ENCODE results near the gene FLVCR1. TPM values are rescaled to one million over a fixed set of nuclear protein-coding genes. Genes with fewer than 3 reads are reported as not detected.

FLVCR1 gene
- total and polyA plus RNA-seq, 2 donors (not counting 3 experiments of a cell fraction or from before 2014, with no cell fraction given), result 3.2 to 11.9 TPM

- DNase-seq (ENCODE audit: low read depth, low spot score) (no peak), FAIRE-seq (no peak)
- Histone ChIP-seq H3K27me3 (ENCODE audit: control insufficient read depth in 2 of 2, insufficient read depth in 2 of 2, low read length in 2 of 2) (no peaks in the 10 kb centered on the region), H3K36me3 (ENCODE audit: control insufficient read depth in 2 of 2, extremely low read depth in 1 of 2, insufficient read depth in 2 of 2, low read length in 2 of 2) (no peaks in the 10 kb centered on the region), H3K27ac (ENCODE audit: insufficient read depth, low read depth, low read length) (no peak overlapping the region), H3K79me2 (ENCODE audit: control insufficient read depth, insufficient read depth, low read length) (no peaks in the 10 kb centered on the region), H2AFZ (ENCODE audit: low read depth, low read length) (no peak overlapping the region), H3K4me1 (ENCODE audit: control insufficient read depth, extremely low read depth, insufficient read depth, low read length) (no peaks in the 10 kb centered on the region), H3K4me3 (replicated peaks in 1 of 3; ENCODE audit: insufficient read depth in 1 of 3, low read depth in 1 of 3, low read length in 3 of 3) (no peak overlapping the region), H3K9ac (replicated peaks; ENCODE audit: extremely low read depth, insufficient read depth, low read length) (no peak overlapping the region), H3K9me1 (replicated peaks; ENCODE audit: control insufficient read depth, extremely low read depth, insufficient read depth, low read length) (no peaks in the 10 kb centered on the region), H4K20me1 (replicated peaks; ENCODE audit: control insufficient read depth, extremely low read depth, insufficient read depth, low read length) (no peaks in the 10 kb centered on the region), H3K4me2 (ENCODE audit: insufficient read depth, low read length) (no peak overlapping the region), H3K9me3 (replicated peaks; ENCODE audit: control insufficient read depth, insufficient read depth, low read length) (no peaks in the 10 kb centered on the region)
- TF ChIP-seq EZH2 (IDR thresholded peaks at IDR 0.05; ENCODE audit: borderline replicate concordance, low read depth, low read length, severe bottlenecking), result no peak
- TF ChIP-seq CTCF (IDR thresholded peaks at IDR 0.05; ENCODE audit: extremely low read depth in 1 of 2, insufficient read depth in 1 of 2, low read depth in 1 of 2, low read length in 2 of 2), result no peak
- no peak for TF ChIP-seq POLR2A (IDR thresholded peaks at IDR 0.05; ENCODE audit: low read depth, low read length)
- TF ChIP-seq MYC (IDR thresholded peaks at IDR 0.05; ENCODE audit: low read depth, low read length), result no peak
- no peak for TF ChIP-seq MAX (IDR thresholded peaks at IDR 0.05; ENCODE audit: insufficient read depth, insufficient read length)
- TF ChIP-seq FOS (IDR thresholded peaks at IDR 0.05; ENCODE audit: borderline replicate concordance, insufficient read depth, low read length), result no peak
- TF ChIP-seq JUN (IDR thresholded peaks at IDR 0.05; ENCODE audit: borderline replicate concordance, insufficient read depth, insufficient read length, low read depth), result no peak
- no peak for TF ChIP-seq POLR2AphosphoS5 (IDR thresholded peaks at IDR 0.05; ENCODE audit: insufficient read depth, low read depth, low read length)
- TF ChIP-seq GATA2 (IDR thresholded peaks at IDR 0.05; ENCODE audit: insufficient read depth, insufficient read length, low read depth, low read length), result no peak
- POLR2A ChIA-PET, result interaction anchor here (0.6 kb wide), 1 partner anchor 16 kb away, joined by 4 read pairs; no protein-coding TSS in a partner anchor
- dilution Hi-C loops (cut with MboI; ENCODE audit: extremely low pct_ligation_motif_present, low sequenced_read_pairs), result no loop called here
- intact Hi-C loops (cut with micrococcal nuclease), result no loop called here
- CTCF ChIA-PET, result no interaction called here
- no TSS peak for BruUV-seq (replicated peaks)
Observed at GRCh38 chr1:212852105-212852688, 5.9 kb upstream of the FLVCR1 start.
